CD8-positive, alpha-beta memory T cell (primary cell): ENCODE data around the gene RBMS2. TPM values are rescaled to one million over a fixed set of nuclear protein-coding genes. Genes with fewer than 3 reads are reported as not detected.

Experiments used
- CTCF ChIA-PET: fragments of 350-600 bp; sonication (Branson Sonifier 250); formaldehyde crosslinking; loops from one replicate; lab custom pipeline; 2021; ENCODE audit warnings: antibody characterized with exemption; lab: Charles Lee
- POLR2A ChIA-PET: fragments of 350-600 bp; sonication (Branson Sonifier 250); formaldehyde crosslinking; loops from one replicate; lab custom pipeline; 2021; ENCODE audit warnings: antibody characterized with exemption; lab: Charles Lee
- DNase-seq, 5 donors: peaks; one replicate each; pipeline versions ENCODE4 v3.0.0 to v3.0.0-alpha.2; 2020 to 2022; ENCODE audit warnings: mixed read lengths in 1 of 5
- H3K27ac ChIP-seq: one replicate; pipeline ENCODE4 v1.7.0; 2013; ENCODE audit warnings: low read depth, mild to moderate bottlenecking, low read length, moderate library complexity
- H3K27me3 ChIP-seq: 2 replicates; pipeline ENCODE4 v1.7.0; 2013; ENCODE audit warnings: low read length, mild to moderate bottlenecking; ENCODE audit not compliant: insufficient read depth, poor library complexity, severe bottlenecking
- H3K36me3 ChIP-seq: 2 replicates; pipeline ENCODE4 v1.7.0; 2013; ENCODE audit warnings: mild to moderate bottlenecking, low read length, moderate library complexity; ENCODE audit not compliant: insufficient read depth
- H3K4me1 ChIP-seq: 2 replicates; pipeline ENCODE4 v1.7.0; 2013; ENCODE audit warnings: mild to moderate bottlenecking, low read length, moderate library complexity; ENCODE audit not compliant: insufficient read depth
- H3K4me3 ChIP-seq: 2 replicates; pipeline ENCODE4 v1.7.0; 2013; ENCODE audit warnings: mild to moderate bottlenecking, low read length
- H3K9me3 ChIP-seq: 2 replicates; pipeline ENCODE4 v1.7.0; 2013; ENCODE audit warnings: mild to moderate bottlenecking, low read length
- H3K27ac Mint-ChIP-seq, 8 donors: one replicate each; pipeline ENCODE4 v1.8.0; 2020 to 2021; ENCODE audit warnings: mixed read lengths in 8 of 8, mild to moderate bottlenecking in 6 of 8, inconsistent platforms in 3 of 8, moderate library complexity in 3 of 8
- H3K27me3 Mint-ChIP-seq, 2 donors: one replicate each; pipeline ENCODE4 v1.8.0; 2020 to 2021; ENCODE audit warnings: mixed read lengths in 2 of 2, mild to moderate bottlenecking in 1 of 2, moderate library complexity in 1 of 2
- H3K36me3 Mint-ChIP-seq, 3 donors: one replicate each; pipeline ENCODE4 v1.8.0; 2020 to 2021; ENCODE audit warnings: mixed read lengths in 3 of 3, inconsistent platforms in 1 of 3, mild to moderate bottlenecking in 1 of 3
- H3K4me1 Mint-ChIP-seq, 3 donors: one replicate each; pipeline ENCODE4 v1.8.0; 2020 to 2021; ENCODE audit warnings: mixed read lengths in 3 of 3, inconsistent platforms in 1 of 3, mild to moderate bottlenecking in 1 of 3
- H3K4me3 Mint-ChIP-seq, 7 donors: one replicate each; pipeline ENCODE4 v1.8.0; 2020 to 2021; ENCODE audit warnings: mixed read lengths in 7 of 7, mild to moderate bottlenecking in 6 of 7, moderate library complexity in 4 of 7, inconsistent platforms in 2 of 7
- H3K9me3 Mint-ChIP-seq, 5 donors: one replicate each; pipeline ENCODE4 v1.8.0; 2020 to 2022; ENCODE audit warnings: mixed read lengths in 5 of 5, mild to moderate bottlenecking in 3 of 5, moderate library complexity in 2 of 5, inconsistent platforms in 1 of 5
- polyA plus RNA-seq: library from polyadenylated mRNA; unstranded; fragments of 300-500 nt; fragmentation: Illumina TruSeq; gene quantifications from one replicate; pipeline ENCODE4 v1.2.3, GENCODE V29; 2021
- total RNA-seq, 2 experiments: library from RNA; stranded (reverse); gene quantifications; one replicate each; pipeline ENCODE4 v1.2.3, GENCODE V29; 2021

RBMS2 gene
- total and polyA plus RNA-seq, 3 experiments from 2014 or later: 1.4 to 4.7 (median 3.5) TPM

DNA sequence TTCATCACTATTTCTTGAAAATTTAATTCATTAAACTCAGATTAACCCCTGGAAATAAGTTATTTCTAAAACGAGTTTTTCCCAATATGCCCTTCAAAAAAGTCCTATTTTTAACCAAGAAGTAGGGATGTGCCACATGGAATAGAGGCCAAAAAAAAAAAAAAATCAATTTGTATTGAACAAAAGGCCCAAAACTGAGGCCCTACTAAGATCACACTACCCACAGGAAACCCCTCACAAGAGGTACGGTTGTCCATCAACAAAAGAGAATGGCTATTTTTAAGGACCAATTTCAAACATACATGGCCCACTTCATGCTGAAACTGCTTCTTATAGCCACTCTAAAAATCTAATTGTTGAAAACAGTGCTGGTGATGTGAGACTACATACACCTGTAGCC lies 116.0 kb downstream of the RBMS2 start:
- H3K4me3 ChIP-seq: no peak overlapping the region
- H3K27me3 ChIP-seq: no peaks in the 10 kb centered on the region
- peak overlapping the region; percentile 89 for H3K27ac ChIP-seq
- H3K27me3 Mint-ChIP-seq: no peaks in the 10 kb centered on the region
- peaks cover 44% of the 10 kb centered on the region for H3K4me1 ChIP-seq
- no peak for DNase-seq
- H3K9me3 ChIP-seq: no peaks in the 10 kb centered on the region
- ChIA-PET POLR2A (interaction anchor here (1.3 kb wide), 1 partner anchor 9 kb away, joined by 5 read pairs; no protein-coding TSS in a partner anchor), CTCF (interaction anchor here (1.8 to 5.7 kb wide), 2 partner anchors 11 to 17 kb away, joined by 7 to 50 read pairs; no protein-coding TSS in a partner anchor)
- peak overlapping the region; percentile 54 to 99 (median 95) for H3K27ac Mint-ChIP-seq
- H3K4me1 Mint-ChIP-seq: peaks cover 51 to 60% (median 60%) of the 10 kb centered on the region in 3 donors
- H3K4me3 Mint-ChIP-seq: peak overlapping the region in 1 of 7 donors; percentile 91
- peaks cover 36% of the 10 kb centered on the region for H3K36me3 ChIP-seq
- H3K9me3 Mint-ChIP-seq: no peaks in the 10 kb centered on the region
- H3K36me3 Mint-ChIP-seq: peaks cover 8 to 65% (median 20%) of the 10 kb centered on the region in 3 donors

DNA sequence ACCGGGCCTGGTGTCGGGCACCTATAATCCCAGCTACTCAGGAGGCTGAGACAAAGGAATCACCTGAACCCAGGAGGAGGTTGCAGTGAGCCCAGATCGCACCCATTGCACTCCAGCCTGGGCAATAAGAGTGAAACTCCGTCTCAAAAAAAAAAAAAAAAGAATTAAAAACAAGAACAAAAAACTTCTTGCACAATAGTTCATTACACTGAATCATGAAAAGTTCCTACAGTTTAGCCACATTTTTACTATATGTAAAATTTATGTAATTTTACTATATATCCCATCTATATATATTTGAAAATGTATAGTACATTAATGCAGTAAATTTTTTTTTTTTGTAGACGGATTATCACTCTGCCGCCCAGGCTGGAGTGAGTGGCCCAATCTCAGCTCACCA lies 119.6 kb downstream of the RBMS2 start:
- Histone ChIP-seq H3K9me3 (no peaks in the 10 kb centered on the region), H3K27ac (no peak overlapping the region), H3K4me3 (no peak overlapping the region), H3K27me3 (no peaks in the 10 kb centered on the region), H3K4me1 (peaks cover 34% of the 10 kb centered on the region), H3K36me3 (peaks cover 46% of the 10 kb centered on the region)
- Mint-ChIP-seq H3K4me1 (peaks cover 41 to 58% (median 57%) of the 10 kb centered on the region in 3 donors), H3K36me3 (peaks cover 18 to 85% (median 21%) of the 10 kb centered on the region in 3 donors), H3K27me3 (no peaks in the 10 kb centered on the region), H3K9me3 (no peaks in the 10 kb centered on the region), H3K27ac (no peak overlapping the region), H3K4me3 (no peak overlapping the region)
- ChIA-PET POLR2A (interaction anchor here (0.6 to 0.7 kb wide), 2 partner anchors 12 to 453 kb away, joined by 3 read pairs; no protein-coding TSS in a partner anchor), CTCF (no interaction called here)
- no peak for DNase-seq

DNA sequence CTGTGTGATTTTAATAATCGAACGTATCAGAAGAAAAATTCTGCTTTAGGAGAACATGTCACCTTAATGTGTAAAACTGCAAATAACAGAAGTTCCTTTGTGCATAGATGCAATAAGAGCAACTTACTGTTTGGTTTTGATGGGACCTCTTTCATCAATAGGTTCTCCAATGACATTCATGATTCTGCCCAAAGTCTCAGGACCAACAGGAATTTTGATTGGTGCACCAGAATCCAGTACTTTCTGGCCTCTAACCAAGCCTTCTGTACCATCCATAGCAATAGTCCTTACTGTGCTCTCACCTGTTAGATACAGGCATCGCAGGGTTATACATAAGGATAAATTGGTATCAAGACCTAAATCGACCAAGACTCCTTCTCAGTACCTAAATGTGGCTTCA lies 123.0 kb downstream of the RBMS2 start:
- Mint-ChIP-seq H3K4me1 (peaks cover 31 to 43% (median 43%) of the 10 kb centered on the region in 3 donors), H3K4me3 (peak overlapping the region; percentile 79 to 99 (median 93)), H3K36me3 (peaks cover 7 to 55% (median 18%) of the 10 kb centered on the region in 3 donors), H3K27ac (peak overlapping the region; percentile 76 to 100 (median 98)), H3K27me3 (no peaks in the 10 kb centered on the region), H3K9me3 (no peaks in the 10 kb centered on the region)
- H3K9me3 ChIP-seq: no peaks in the 10 kb centered on the region
- peaks cover 27% of the 10 kb centered on the region for H3K36me3 ChIP-seq
- peaks cover 23% of the 10 kb centered on the region for H3K4me1 ChIP-seq
- ChIA-PET POLR2A (interaction anchor here (0.7 to 3.3 kb wide), 3 partner anchors 9 to 34 kb away, joined by 3 to 54 read pairs (median 33); partner anchors contain the start of gene BAZ2A), CTCF (interaction anchor here (1.3 to 2.0 kb wide), 3 partner anchors 8 to 40 kb away, joined by 5 to 15 read pairs (median 10); no protein-coding TSS in a partner anchor)
- DNase-seq: no peak
- H3K4me3 ChIP-seq: peak overlapping the region; percentile 100
- H3K27ac ChIP-seq: peak overlapping the region; percentile 98
- no peaks in the 10 kb centered on the region for H3K27me3 ChIP-seq

DNA sequence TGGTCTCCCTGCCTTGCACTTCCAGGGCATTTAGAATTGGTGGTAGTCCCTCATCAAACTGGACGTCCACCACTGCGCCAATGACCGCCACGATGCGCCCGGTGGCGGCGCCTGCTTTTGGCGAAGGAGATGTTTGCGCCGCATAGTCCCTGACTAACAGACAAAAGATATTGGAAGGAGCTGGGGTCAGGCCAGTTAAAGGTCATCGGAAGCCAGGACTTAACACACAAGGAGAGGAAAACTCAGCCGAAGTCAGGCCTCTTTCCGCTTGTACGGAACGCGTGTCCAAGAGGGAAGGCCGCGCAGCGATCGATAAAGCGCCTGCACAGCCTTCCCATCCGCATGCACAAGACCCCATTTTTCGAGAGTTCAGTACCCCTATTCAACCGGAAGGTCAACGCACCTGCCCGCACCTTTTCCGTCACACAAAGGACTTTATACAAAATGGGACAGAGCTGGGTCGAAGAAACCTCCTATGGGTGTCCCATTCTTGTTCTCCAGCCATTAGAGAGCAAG lies 123.6 kb downstream of the RBMS2 start:
- Mint-ChIP-seq H3K27ac (peak overlapping the region; percentile 76 to 100 (median 98)), H3K9me3 (no peaks in the 10 kb centered on the region), H3K4me3 (peak overlapping the region; percentile 79 to 99 (median 93)), H3K4me1 (peaks cover 28 to 39% (median 39%) of the 10 kb centered on the region in 3 donors), H3K36me3 (peaks cover 3 to 49% (median 15%) of the 10 kb centered on the region in 3 donors), H3K27me3 (no peaks in the 10 kb centered on the region)
- peaks cover 23% of the 10 kb centered on the region for H3K36me3 ChIP-seq
- ChIA-PET CTCF (interaction anchor here (0.6 to 2.0 kb wide), 4 partner anchors 9 to 43 kb away, joined by 3 to 15 read pairs (median 8); no protein-coding TSS in a partner anchor), POLR2A (interaction anchor here (0.7 to 3.3 kb wide), 9 partner anchors 9 to 466 kb away, joined by 3 to 54 read pairs (median 16); partner anchors contain the start of genes BAZ2A, NACA, PTGES3 and STAT6)
- H3K4me3 ChIP-seq: peak overlapping the region; percentile 100
- no peaks in the 10 kb centered on the region for H3K27me3 ChIP-seq
- no peaks in the 10 kb centered on the region for H3K9me3 ChIP-seq
- peaks cover 23% of the 10 kb centered on the region for H3K4me1 ChIP-seq
- no peak for DNase-seq
- peak overlapping the region; percentile 98 for H3K27ac ChIP-seq

Other genes starting within 250 kb of the RBMS2 start
- gene CS, start 221.5 kb upstream of the RBMS2 start, total RNA-seq: 100 to 1,000 TPM; 279 to 286 TPM
- 78.8 TPM for gene CS, start 221.5 kb upstream of the RBMS2 start, polyA plus RNA-seq
- 100 to 1,000 TPM; 165 to 167 TPM for gene CNPY2, start 205.8 kb upstream of the RBMS2 start, total RNA-seq
- 188 TPM for gene CNPY2, start 205.8 kb upstream of the RBMS2 start, polyA plus RNA-seq
- 10 to 100 TPM; 36.6 to 40.4 TPM for gene PAN2, start 187.8 kb upstream of the RBMS2 start, total RNA-seq
- 5.4 TPM for gene PAN2, start 187.8 kb upstream of the RBMS2 start, polyA plus RNA-seq
- gene IL23A, start 182.9 kb upstream of the RBMS2 start, total RNA-seq: 10 to 100 TPM; 26.9 to 29.6 TPM
- gene IL23A, start 182.9 kb upstream of the RBMS2 start, polyA plus RNA-seq: 26.4 TPM
- gene STAT2, start 161.7 kb upstream of the RBMS2 start, total RNA-seq: 10 to 100 TPM; 61.6 to 63.5 TPM
- 65.0 TPM for gene STAT2, start 161.7 kb upstream of the RBMS2 start, polyA plus RNA-seq
- gene APOF, start 159.0 kb upstream of the RBMS2 start, total RNA-seq: not detected
- gene APOF, start 159.0 kb upstream of the RBMS2 start, polyA plus RNA-seq: not detected
- 10 to 100 TPM; 61.9 to 64.1 TPM for gene TIMELESS, start 72.4 kb upstream of the RBMS2 start, total RNA-seq
- gene TIMELESS, start 72.4 kb upstream of the RBMS2 start, polyA plus RNA-seq: 3.9 TPM
- not detected for gene MIP, start 67.2 kb upstream of the RBMS2 start, total RNA-seq
- 0.07 TPM for gene MIP, start 67.2 kb upstream of the RBMS2 start, polyA plus RNA-seq
- 1 to 10 TPM; 3.7 to 3.9 TPM for gene SPRYD4, start 53.2 kb upstream of the RBMS2 start, total RNA-seq
- 1.1 TPM for gene SPRYD4, start 53.2 kb upstream of the RBMS2 start, polyA plus RNA-seq
- gene GLS2, start 33.7 kb upstream of the RBMS2 start, total RNA-seq: 1 to 10 TPM; 2.3 to 2.5 TPM
- 3.2 TPM for gene GLS2, start 33.7 kb upstream of the RBMS2 start, polyA plus RNA-seq
- 10 to 100 TPM; 87.3 to 89.1 TPM for gene BAZ2A, start 108.5 kb downstream of the RBMS2 start, total RNA-seq
- 36.4 TPM for gene BAZ2A, start 108.5 kb downstream of the RBMS2 start, polyA plus RNA-seq
- 100 to 1,000 TPM; 925 to 960 TPM for gene ATP5F1B, start 124.2 kb downstream of the RBMS2 start, total RNA-seq
- gene ATP5F1B, start 124.2 kb downstream of the RBMS2 start, polyA plus RNA-seq: 828 TPM
- 100 to 1,000 TPM; 431 to 437 TPM for gene PTGES3, start 166.5 kb downstream of the RBMS2 start, total RNA-seq
- gene PTGES3, start 166.5 kb downstream of the RBMS2 start, polyA plus RNA-seq: 242 TPM
- 1,000 to 10,000 TPM in 1 of 2 experiments, 100 to 1,000 TPM in 1; 957 to 1,017 TPM for gene NACA, start 203.5 kb downstream of the RBMS2 start, total RNA-seq
- 1,079 TPM for gene NACA, start 203.5 kb downstream of the RBMS2 start, polyA plus RNA-seq
- 10 to 100 TPM; 79.1 to 80.5 TPM for gene PRIM1, start 230.5 kb downstream of the RBMS2 start, total RNA-seq
- 39.6 TPM for gene PRIM1, start 230.5 kb downstream of the RBMS2 start, polyA plus RNA-seq
- 1 to 10 TPM; 1.5 to 1.9 TPM for gene HSD17B6, start 241.5 kb downstream of the RBMS2 start, total RNA-seq
- gene HSD17B6, start 241.5 kb downstream of the RBMS2 start, polyA plus RNA-seq: 0.56 TPM